Measurements from ENCODE around the gene FUZ.

The FUZ gene

GRCh38 chr19:49807058-49807903 is 5.8 kb downstream of the FUZ start:
- no peak for DNase-seq (ENCODE audit: low read depth)

DNA sequence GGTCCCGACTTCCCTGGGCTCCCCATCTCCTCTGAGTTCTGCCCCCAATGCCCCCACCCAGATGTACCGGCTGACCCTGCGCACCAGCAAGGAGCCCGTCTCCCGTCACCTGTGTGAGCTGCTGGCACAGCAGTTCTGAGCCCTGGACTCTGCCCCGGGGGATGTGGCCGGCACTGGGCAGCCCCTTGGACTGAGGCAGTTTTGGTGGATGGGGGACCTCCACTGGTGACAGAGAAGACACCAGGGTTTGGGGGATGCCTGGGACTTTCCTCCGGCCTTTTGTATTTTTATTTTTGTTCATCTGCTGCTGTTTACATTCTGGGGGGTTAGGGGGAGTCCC is 6.5 kb downstream of the FUZ start:
- DNase-seq (ENCODE audit: low read depth): no peak

- no peak for DNase-seq (ENCODE audit: low read depth)
These were observed 7.1 kb downstream of the FUZ start for GRCh38 chr19:49805822-49806619.

DNA sequence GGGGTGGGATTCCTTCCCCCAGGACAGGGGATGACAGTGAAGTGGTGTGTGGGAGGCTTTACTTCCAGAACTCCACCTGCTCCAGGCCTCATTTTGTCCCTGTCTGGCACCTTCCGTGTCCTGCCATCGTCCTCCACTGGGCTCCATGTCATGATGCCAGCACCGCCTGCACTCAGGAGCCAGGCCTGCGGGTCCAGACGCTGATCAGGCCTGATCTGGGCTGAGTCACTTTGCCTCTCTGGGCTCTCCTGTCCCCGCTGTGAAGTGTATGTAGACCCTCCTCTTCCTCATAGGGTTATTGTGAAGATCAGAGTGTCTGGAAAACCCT is 9.6 kb downstream of the FUZ start:
- DNase-seq (ENCODE audit: low read depth): no peak

GRCh38 chr19:49802836-49803528 is 10.1 kb downstream of the FUZ start:
- DNase-seq (ENCODE audit: low read depth): no peak

- no peak for DNase-seq (ENCODE audit: low read depth)
These were observed 11.0 kb downstream of the FUZ start for GRCh38 chr19:49801966-49802661.

GRCh38 chr19:49801401-49801888 is 11.6 kb downstream of the FUZ start:
- no peak for DNase-seq (ENCODE audit: low read depth)

DNA sequence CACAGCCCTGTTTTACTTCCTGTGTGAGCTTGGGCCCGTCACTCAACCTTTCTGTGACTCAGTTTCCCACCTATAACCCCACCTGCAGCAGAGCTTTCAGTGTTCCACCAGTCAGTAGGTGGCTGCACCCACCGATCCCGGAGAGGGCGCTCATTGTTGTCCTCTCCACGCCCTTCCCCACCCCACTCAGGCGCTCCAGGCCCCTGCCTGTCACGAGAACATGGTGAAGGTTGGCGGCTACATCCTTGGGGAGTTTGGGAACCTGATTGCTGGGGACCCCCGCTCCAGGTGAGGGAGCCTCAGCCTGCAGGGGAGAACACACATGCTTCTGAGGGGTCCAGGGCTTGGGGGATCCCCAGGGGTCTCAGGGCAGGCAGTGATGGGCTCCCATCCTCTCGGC is 12.3 kb downstream of the FUZ start:
- DNase-seq (ENCODE audit: low read depth): no peak

DNA sequence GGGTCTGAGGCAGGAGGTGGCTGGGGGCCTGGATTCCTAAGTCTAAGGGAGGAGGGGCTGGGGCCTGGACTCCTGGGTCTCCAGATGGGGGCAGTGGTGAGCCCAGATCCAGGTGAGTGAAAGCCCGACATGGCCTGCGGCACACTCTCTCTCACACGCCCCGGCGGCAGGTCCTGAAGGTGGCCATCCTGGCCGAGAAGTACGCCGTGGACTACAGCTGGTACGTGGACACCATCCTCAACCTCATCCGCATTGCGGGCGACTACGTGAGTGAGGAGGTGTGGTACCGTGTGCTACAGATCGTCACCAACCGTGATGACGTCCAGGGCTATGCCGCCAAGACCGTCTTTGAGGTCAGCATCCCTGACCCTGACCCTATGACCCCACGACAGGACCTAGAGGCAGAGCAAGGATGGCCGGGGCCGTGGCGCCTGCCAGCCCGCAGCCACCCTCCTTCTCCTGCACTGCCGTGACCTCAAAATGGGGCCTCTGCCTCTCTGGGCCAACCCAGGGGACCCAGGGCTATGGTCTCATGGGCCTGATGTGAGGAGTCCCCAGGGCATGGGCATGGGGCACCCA is 13.2 kb downstream of the FUZ start:
- DNase-seq (ENCODE audit: low read depth): no peak

GRCh38 chr19:49799271-49799797 is 13.8 kb downstream of the FUZ start:
- DNase-seq (ENCODE audit: low read depth): no peak

- no peak for DNase-seq (ENCODE audit: low read depth)
These were observed 14.5 kb downstream of the FUZ start for GRCh38 chr19:49798574-49798973.

DNA sequence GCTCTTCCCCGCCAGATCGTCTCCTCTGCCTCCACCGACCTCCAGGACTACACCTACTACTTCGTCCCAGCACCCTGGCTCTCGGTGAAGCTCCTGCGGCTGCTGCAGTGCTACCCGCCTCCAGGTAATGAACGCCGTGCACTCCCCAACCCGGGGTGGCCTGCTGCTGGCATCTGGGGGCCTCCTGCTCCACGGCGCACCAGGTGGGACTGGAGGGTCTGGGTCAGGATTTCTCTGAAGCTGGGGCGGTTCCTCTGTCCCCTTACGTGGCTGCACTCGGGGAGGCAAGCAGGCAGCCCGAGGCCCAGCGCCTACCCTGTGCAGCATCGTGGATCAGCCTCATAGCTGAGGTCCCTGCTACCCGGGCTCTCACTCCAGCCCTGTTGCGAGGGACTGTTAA is 17.5 kb downstream of the FUZ start:
- DNase-seq (ENCODE audit: low read depth): no peak

DNA sequence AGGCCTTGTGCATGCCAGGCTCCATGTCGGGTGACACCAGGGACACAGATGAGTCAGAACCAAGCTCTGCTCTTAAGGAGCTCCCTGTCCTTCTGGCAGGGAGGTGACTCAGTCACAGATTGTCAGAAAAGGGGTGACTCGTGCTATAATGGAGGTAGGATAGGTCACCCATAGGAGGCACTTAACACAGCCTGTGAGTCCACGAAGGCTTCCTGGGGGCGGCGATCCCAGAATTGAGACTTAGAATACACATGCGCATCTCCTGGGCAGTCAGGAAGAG is 19.6 kb downstream of the FUZ start:
- DNase-seq (ENCODE audit: low read depth): no peak

- no peak for DNase-seq (ENCODE audit: low read depth)
These were observed 20.1 kb downstream of the FUZ start for GRCh38 chr19:49792829-49793560.

- no peak for DNase-seq (ENCODE audit: low read depth)
These were observed 21.2 kb downstream of the FUZ start for GRCh38 chr19:49791776-49792445.

GRCh38 chr19:49790866-49791265 is 22.2 kb downstream of the FUZ start:
- DNase-seq (ENCODE audit: low read depth): no peak

DNA sequence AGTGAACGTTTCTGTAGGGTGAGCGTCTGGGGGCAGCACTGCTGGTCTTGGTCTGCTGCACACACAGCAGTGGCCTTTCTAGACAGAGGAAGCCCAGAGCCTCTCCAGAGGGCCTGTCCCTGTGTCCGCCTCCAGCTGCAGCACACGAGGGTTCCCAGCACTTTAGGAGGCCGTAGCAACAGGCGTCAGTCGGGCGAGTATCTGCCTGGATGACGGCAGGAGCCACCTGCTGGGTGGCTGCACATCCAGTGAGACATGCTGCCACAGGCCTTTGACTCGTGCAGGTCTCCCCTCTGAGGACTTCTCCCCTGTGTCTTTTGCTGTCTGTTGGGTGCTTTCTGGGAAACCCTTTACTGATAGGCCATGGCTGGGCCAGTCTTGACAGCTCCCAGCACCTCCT is 24.2 kb downstream of the FUZ start:
- DNase-seq (ENCODE audit: low read depth): no peak

- no peak for DNase-seq (ENCODE audit: low read depth)
These were observed 25.3 kb downstream of the FUZ start for GRCh38 chr19:49787746-49788145.

DNA sequence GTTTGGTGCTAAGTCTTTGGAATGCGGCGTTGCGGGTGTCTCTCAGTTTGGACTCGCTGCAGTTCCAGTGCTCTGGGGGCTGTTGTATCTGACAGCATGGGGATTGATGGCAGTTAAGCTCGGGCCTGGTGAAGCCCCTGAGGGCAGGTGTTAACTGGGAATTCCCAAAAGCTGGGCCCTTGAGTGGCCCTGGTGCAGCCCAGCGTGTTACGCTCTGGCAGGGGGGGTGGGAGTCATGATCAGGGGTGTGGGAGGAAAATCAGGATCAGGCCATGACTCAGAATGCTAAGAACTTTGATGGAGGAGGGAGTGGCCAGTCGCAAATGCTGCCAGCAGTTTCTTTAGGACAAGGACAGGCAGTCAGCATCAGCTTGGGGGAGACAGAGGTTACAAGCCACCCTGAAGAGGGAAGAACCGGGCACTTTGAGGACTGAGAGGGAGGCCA is 26.7 kb downstream of the FUZ start:
- DNase-seq (ENCODE audit: low read depth): no peak

DNA sequence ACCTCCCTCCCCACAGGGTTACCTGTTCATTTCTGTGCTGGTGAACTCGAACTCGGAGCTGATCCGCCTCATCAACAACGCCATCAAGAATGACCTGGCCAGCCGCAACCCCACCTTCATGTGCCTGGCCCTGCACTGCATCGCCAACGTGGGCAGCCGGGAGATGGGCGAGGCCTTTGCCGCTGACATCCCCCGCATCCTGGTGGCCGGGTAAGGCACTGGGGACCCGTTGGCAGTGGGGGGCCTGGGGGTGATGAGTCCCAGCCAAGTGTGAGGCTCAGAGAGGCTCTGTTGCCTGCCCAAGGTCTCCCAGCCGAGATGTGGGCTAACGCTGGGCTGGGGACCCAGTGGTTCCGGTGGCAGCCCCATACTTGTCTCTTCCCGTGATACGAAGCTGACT is 30.6 kb downstream of the FUZ start:
- DNase-seq (ENCODE audit: low read depth): no peak

DNA sequence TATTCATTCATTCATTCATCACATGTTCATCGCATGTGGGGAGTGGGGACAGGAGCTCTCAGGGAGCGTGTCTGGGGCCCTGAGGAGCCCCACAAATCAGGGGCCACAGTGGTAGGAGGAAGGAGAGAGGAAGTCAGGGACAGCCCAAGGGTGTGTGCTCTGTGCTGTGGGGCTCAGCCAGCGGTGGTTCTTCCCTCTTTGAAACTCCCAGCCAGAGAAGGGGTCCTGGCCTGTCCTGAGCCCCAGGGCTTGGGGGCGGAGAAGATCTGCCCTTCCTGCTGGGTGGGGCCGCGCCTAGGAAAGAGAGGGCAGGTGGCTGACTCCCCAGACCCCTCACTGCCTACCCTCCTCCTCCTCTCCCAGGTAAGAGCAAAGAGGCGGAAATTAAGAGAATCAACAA is 31.7 kb downstream of the FUZ start:
- DNase-seq (ENCODE audit: low read depth): no peak
